GM21619 (cell line): ENCODE data around the gene SYVN1.

Source experiments
- ATAC-seq: cut with Tn5 transposase; IDR thresholded peaks from one replicate; pipeline ENCODE4 v1.9.1; 2021; ENCODE audit not compliant: unreplicated experiment

SYVN1 gene

DNA sequence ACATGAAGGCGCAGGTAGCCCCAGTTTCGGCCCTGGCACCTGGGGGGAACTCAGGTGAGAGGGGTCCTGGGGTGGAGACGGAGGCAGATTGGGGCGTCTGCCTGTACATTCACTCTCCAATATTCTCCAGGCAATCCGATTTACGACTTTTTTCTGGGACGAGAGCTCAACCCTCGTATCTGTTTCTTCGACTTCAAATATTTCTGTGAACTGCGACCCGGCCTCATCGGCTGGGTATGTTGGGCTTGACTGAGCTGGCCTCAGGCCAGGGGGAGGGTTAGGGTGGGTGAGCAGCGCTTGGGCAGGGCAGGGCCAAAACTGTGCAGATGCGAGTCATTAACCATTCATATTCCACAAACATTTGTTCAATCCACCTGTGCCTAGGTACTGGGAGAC lies 21.0 kb downstream of the SYVN1 start:
- no peak for ATAC-seq

DNA sequence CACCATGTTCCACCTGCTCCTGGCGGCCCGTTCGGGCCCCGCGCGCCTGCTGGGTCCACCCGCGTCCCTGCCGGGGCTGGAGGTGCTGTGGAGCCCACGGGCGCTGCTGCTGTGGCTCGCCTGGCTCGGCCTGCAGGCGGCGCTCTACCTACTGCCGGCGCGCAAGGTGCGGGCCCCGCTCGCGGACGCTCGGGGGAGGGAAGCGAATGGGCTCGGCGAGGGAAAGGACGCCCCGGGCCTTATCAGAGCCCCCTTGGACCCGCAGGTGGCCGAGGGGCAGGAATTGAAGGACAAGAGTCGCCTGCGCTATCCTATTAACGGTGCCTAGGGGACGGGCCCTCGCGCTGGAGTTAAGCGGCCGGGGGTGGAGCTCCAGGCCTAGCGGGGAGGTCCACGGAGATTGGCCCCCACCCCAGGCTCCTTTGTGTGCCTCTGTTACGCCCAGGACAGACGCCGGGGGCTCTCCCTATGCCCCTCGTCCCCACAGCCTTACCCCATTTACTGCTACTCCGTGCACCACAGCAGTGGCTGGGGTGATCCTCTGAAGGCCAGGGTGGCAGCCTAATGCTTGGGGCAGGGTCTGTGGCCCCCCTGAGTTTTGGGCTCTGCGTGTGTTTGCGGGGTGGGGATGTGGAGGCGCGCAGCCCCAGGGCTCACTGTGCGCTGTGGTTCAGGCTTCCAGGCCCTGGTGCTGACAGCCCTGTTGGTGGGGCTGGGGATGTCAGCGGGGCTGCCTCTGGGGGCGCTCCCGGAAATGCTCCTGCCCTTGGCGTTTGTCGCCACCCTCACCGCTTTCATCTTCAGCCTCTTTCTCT lies 21.6 kb downstream of the SYVN1 start:
- ATAC-seq, result peak; percentile 27

DNA sequence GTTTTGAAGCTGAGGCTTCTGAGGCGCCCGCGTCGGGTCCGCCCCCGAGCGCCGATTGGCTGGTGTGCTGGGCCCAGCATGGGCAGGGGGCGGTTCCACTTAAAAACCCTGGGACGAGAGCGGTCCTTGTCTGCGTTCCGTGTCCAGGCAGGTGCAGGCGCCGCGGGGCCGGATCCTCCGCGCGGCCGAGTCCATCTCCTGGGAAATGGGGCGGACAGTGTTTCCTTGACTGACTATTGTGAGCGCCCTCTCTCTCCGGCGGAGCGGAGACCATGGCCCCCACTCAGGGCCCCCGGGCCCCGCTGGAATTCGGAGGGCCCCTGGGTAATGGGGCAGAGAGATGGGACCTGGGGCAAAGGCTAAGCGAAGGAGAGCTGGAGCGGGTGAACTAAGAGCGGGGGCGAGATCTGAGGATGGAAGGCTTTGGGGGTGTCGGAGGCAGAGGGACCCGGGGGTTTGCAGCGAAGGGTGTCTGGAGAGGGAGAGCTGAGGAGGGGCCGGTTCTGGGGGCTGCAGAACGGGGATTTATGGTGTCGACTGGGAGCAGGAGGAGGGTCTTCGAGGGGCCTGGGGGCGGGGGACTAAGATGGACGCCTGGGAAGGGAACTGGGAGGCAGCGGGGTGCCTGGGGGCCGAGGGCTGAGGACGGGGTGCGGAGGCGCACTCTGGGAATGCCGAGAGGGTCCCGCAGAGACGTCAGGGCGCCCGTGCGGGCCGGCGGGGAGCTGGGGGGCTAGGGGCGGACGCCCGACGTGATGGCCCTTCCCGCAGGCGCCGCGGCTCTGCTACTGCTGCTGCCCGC lies 22.4 kb downstream of the SYVN1 start, which contains the start of gene TM7SF2:
TSS of gene TM7SF2 (plus strand) at position 129 of the 802 bp plus-strand sequence. CDS start at position 273, 144 bp downstream.
- peak; percentile 62 for ATAC-seq

DNA sequence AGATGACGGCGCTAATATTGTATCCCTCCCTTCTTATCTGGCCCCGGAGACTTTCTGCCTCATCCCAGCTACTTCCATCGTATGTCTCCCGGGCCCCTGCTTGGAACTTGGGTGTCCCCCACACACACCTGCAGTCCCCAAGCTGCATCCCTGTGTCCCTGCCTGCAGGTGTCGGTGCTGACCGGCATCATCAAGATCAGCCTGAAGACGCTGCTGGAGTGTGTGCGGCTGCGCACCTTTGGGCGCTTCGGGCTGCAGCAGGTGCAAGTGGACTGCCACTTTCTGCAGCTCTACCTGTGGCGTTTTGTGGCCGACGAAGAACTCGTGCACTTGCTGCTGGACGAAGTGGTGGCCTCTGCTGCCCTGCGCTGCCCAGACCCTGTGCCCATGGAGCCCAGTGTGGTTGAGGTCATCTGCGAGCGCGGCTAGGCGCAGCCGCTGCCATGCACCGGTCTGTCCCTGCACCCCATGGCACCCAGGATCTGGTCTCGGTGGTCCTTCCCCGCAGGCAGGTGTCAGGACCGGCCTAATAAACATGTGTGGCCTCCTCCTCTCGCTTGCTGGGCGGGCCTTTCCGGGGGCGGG lies 23.1 kb downstream of the SYVN1 start:
- no peak for ATAC-seq

DNA sequence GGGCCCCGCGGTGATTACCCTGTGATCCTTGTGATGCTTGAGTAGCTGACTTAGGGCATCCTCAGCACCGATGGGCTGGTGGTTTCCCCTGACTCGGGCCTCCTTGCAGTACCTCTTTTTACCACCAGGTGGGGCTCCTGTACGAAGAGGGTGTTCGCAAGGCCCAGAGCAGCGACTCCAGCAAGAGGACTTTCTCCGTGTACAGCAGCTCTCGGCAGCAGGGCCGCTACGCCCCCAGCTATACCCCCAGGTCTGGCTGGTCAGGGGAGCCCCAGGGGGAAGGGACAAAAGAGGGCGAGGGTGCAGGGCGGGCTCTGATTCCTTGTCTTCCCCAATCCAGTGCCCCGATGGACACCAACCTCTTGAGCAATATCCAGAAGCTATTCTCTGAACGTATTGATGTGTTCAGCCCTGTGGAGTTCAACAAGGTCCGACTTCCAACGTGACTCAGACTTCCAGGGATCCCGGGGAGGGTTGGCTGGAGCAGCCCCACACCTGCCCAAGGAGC lies 23.9 kb downstream of the SYVN1 start:
- no peak for ATAC-seq

DNA sequence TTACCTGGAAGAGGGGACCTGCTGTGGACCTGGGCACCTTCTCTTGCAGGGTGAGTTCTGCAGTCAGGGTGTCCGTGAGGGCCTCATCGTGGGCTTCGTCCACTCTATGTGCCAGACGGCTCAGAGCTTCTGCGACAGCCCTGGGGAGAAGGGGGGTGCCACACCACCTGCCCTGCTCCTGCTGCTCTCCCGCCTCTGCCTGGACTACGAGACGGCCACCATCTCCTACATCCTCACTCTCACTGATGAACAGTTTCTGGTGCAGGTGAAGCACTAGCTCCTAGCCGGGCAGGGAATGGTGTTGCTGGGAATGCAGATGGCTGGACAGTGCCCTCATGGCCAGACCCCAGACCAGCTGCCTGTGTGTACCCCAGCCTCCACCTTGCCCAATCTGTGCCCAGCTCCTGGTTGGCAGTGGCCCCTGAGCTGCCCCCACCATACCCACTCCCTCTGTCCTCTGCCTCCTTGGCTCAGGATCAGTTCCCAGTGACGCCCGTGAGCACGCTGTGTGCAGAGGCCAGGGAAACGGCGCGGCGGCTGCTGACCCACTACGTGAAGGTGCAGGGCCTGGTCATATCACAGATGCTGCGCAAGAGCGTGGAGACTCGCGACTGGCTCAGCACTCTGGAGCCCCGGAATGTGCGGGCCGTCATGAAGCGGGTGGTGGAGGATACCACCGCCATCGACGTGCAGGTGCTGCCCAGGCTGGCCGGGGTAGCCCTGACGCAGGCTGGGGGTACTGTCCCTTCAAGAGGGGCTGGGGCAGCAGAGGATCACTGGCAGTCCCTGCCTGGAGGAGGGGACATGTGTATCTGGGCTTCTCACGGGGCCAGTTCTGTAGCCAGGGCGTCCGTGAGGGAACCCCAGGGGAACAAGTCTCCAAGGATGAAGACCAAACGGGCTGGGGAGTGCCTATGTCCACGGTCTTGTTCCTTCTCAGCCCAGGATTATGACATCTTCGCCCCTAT lies 24.8 kb downstream of the SYVN1 start:
- no peak for ATAC-seq

DNA sequence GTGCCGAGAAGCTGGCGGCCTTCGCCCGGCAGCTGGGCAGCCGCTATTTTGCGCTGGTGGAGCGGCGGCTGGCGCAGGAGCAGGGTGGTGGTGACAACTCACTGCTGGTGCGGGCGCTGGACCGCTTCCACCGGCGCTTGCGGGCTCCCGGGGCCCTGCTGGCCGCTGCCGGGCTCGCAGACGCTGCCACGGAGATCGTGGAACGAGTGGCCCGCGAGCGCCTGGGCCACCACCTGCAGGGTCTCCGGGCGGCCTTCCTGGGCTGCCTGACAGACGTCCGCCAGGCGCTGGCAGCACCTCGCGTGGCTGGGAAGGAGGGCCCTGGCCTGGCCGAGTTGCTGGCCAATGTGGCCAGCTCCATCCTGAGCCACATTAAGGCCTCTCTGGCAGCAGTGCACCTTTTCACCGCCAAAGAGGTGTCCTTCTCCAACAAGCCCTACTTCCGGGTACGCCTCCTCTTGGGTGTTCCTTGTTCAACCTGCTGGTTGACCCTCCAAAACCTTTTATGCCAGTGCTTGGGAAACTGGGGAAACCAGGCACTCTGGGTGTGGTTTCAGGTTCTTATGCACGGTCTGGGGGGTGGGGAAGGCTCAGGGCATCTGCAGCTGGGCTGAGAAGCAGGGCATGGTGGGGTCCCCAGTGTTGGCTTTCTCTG lies 25.7 kb downstream of the SYVN1 start:
- no peak for ATAC-seq

DNA sequence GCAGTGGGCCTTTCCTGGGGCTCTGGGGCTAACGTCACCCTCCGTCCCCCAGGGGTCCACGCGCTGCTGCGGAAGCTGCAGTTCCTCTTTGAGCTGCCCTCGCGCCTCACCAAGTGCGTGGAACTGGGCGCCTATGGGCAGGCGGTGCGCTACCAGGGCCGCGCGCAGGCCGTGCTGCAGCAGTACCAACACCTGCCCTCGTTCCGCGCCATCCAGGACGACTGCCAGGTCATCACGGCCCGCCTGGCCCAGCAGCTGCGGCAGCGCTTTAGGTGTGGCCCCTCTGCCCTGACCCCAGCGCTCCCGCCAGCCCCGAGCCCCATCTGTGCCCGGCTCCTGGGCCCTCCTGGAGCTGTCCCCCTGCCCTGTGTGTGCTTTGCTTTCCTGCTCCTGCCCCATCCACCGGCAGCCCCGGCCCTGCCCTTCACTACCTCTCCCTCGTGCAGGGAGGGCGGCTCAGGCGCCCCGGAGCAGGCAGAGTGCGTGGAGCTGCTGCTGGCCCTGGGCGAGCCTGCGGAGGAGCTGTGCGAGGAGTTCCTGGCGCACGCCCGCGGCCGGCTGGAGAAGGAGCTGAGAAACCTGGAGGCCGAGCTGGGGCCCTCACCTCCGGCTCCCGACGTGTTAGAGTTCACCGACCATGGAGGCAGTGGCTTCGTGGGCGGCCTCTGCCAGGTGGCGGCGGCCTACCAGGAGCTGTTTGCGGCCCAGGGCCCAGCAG lies 26.4 kb downstream of the SYVN1 start:
- no peak for ATAC-seq

DNA sequence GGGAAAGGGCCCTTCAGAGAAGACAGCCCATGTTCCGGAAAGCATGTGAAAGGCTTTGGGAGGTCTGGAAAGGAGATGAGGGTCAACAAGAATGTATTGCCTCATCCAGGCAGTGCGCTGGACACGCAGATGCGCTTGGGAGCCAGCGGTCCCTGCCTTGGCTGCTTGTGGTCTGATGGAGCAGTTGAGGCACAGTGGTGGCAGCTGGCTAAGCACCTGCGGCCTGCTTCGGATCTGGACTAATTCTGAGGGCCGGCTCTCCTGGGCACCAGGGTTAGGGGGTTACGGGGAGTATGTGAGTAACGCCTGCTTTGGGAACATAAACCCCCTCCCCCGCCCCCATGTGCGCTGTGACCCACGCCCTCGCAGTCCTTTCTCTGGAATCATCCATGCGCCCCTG lies 27.2 kb downstream of the SYVN1 start:
- no peak for ATAC-seq

DNA sequence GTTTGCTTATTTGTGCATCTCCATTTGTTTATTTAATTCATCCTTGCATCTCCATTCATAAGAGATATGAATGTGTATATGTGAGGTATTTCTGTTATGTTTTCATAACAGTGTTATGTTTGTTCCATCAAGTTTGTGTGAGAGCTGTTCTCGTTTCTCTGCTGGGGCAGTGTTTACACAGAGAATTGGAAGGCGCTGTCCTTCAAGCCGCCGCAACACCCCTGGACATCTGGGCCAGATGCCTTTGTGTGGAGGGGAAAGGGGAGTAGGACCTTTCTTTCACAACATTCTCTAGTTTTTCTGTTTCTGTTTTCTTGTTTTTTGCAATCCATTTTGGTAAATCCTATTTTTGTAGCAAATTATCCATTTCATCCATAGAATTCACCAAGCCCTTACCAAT lies 29.7 kb downstream of the SYVN1 start:
- ATAC-seq, result no peak

DNA sequence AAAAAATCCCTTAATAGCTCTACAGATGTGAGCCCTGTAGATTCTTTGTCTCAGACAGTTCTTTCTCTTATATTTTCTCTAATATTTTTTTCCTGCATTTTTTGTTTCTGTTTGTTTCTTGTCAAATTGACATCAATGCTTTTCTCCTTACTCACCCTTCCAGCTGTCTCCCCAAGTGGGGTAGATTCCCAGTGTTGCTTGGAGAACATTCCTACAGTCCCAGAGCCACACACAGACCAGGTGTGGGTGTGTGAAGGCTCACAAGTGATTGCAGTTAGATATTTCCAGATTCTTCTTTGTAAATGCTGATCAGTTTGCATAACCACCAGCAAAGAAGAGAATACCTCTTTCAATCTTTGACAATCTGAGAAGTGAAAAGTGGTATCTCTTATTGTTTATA lies 30.8 kb downstream of the SYVN1 start:
- no peak for ATAC-seq

DNA sequence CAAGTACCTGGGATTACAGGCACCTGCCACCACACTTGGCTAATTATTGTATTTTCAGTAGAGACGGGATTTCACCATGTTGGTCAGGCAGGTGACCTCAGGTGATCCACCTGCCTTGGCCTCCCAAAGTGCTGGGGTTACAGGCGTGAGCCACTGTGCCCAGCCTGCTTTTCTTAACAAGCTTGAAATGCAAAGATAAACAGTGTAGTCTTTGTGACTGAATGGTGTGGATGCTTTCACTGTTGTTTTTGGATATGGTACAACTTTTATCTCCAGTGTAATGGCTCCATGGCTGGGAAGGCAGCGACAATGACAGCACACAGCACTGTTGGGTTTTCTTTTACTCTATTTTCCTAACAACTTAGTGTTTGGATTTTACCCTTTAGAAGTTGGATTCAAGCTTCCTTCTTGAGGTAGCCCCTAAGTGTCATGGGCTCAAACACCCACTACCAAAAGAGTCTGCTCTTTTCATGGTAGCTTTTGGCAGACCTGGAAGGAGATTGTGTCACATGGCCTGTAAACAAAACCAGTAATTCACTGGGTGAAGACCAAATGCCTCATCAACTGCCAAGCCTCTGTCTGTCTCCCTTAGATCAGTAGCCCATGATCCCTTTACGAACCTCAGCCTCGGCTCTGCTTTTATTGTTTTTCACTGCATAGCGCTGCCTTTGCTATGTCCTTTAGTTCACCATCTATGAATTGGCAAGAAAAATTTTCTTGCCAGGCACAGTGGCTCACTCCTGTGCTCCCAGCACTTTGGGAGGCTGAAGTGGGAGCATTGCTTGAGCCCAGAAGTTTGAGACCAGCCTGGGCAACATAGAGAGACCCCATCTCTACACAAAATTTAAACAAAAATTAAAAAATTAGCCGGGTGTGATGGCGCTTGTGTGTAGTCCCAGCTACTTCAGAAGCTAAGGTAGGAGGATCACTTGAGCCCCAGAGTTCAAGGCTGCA lies 31.9 kb downstream of the SYVN1 start:
- no peak for ATAC-seq

DNA sequence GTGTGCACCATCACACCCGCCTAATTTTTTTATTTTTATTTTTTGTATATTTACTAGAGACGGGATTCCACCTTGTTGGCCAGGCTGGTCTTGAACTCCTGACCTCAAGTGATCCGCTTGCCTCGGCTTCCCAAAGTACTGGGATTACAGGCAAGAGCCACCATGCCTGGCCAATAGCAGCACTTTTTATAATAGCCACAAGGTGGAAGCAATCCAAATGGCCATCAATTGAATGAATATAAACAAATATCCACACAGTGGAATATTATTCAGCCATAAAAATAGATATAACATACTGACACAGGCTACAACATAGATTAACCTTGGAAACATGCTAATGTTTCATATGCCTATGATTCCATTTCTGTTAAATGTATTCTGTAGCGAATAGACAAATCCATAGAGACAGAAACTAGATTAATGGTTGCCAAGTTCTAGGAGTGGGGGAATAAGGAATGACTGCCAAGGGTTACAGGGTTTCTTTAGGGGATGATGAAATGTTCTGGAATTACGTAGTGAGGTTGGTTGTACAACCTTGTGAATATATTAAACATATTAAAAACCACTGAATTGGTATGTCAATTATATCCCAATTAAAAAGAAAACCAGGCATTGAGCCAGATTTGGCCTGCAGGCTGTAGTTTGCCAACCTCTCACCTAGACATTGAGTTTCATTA lies 33.5 kb downstream of the SYVN1 start:
- no peak for ATAC-seq

DNA sequence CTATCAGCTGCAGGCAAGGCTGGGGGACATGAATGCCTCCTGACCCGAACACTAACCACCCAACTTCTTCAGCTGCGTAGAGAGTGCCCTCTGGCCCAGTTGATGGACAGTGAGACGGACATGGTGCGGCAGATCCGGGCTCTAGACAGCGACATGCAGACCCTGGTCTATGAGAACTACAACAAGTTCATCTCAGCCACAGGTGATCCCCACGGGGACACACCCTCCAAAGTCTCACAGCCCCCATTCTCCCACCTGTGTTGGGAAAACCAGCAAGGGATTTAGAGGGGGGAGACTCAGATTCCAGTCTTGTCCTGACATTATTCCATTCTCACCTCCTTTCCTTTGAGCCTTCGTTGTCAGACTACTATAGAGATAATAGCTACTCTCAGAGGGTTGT lies 37.4 kb downstream of the SYVN1 start:
- no peak for ATAC-seq

DNA sequence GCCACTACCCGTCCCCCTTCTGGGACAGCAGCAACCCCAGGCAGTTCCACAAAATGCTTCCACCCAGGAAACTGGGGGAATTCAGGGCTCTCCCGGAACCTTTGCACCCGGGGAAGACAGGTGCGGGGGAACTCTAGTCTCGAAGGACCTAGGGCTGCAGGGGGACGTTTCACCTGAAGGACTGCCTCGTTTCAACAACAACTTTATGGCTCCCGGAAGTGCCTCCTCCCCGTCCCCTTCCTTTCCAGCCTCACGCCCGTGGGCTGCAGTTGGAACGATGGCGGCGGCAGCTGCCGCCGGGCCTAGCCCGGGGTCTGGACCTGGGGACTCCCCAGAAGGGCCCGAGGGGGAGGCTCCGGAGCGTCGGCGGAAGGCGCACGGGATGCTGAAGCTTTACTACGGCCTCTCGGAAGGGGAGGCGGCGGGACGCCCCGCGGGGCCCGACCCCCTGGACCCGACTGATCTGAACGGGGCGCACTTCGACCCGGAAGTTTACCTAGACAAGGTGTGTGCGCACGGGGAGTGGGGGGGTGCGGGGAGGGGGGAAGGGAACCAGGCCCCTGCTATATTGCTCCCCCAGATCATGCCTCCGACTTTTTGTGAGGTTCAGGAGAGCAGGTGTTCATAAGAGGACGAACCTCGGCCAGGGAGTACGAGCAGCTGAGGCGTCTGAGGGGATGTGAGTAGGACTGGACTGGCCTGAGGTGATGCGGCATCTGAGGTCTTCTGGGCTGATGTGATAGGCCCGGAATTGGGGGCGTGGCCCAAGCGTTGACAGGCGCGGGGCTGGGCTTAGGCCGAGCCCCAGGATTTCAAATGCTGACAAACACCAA lies 38.1 kb downstream of the SYVN1 start, which contains the start of gene VPS51:
TSS of gene VPS51 (plus strand) at position 241 of the 833 bp plus-strand sequence. CDS start at position 278, 37 bp downstream.
- peak; percentile 84 for ATAC-seq

DNA sequence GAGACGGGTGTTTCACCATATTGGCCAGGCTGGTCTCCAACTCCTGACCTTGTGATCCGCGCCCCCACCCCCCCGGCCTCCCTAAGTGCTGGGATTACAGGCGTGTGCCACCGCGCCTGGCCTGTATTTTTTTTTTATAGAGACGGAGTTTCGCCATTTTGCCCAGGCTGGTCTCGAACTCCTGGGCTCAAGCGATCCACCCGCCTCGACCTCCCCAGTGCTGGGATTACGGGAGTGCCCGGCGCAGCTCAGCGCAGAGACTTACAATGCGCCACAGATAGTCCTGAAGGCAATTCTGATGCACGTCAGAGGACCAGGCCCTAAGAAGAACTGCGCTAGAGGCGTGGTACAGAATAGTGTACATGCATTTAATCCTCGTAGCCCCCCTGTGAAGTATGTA lies 38.9 kb downstream of the SYVN1 start:
- ATAC-seq, result no peak

DNA sequence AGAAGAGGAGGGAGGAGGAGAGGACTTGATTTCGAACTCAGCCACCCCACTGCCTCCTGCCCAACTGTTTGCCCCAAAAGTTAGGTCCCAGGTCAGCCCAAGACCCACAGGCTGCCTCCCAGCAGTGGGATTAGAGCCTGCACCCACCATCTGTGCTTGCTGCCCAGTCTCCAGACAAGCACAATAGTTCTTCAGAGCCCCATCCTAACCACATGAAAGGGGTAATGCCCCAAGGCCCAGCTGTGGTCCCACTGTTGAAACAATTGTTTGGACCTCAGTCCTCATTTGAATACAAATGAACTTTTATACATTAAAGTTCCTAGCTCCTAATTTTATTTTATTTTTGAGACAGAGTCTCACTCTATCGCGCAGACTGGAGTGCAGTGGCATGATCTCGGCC lies 43.7 kb downstream of the SYVN1 start:
- ATAC-seq, result no peak
